OCI-LY7 (cell line): Measurements from ENCODE around the gene SLC13A2. TPM values are rescaled to one million over a fixed set of nuclear protein-coding genes. Genes with fewer than 3 reads are reported as not detected.
"Not testable (repeated sequence)": the region's sequence is repeated elsewhere in the genome, so short reads cannot be mapped to it uniquely, and the experiment has no call there.

Source experiments
- BruUV-seq: library from RNA; stranded (reverse); fragments of 400-500 nt; replicated peaks from 2 replicates; lab custom pipeline; 2021; lab: Mats Ljungman, UMichigan
- CTCF ChIA-PET: fragments of 300-600 bp; sonication (Branson Sonifier 250); formaldehyde crosslinking; loops from one replicate; lab custom pipeline; 2022; ENCODE audit warnings: antibody characterized with exemption; ENCODE audit not compliant: unreplicated experiment; lab: Charles Lee
- POLR2A ChIA-PET: fragments of 300-600 bp; sonication (Branson Sonifier 250); formaldehyde crosslinking; loops from one replicate; lab custom pipeline; 2022; ENCODE audit warnings: antibody characterized with exemption; lab: Charles Lee
- DNase-seq: peaks from one replicate; pipeline ENCODE4 v3.0.0-alpha.2; 2015; ENCODE audit warnings: low spot score
- H2AFZ ChIP-seq: fragments of 200-600 bp; sonication (generic), shearing (Covaris generic); 2 replicates; pipeline ENCODE4 v1.6.1; 2014; ENCODE audit warnings: mild to moderate bottlenecking, antibody characterized with exemption, low read length, moderate library complexity
- H3K27ac ChIP-seq: fragments of 200-600 bp; sonication (generic); 2 replicates; pipeline ENCODE4 v1.5.1; 2014; ENCODE audit warnings: mixed run types, low read depth, mild to moderate bottlenecking, moderate library complexity, low read length, inconsistent platforms; ENCODE audit not compliant: poor library complexity, severe bottlenecking
- H3K36me3 ChIP-seq: fragments of 200-600 bp; sonication (generic); 2 replicates; pipeline ENCODE4 v1.6.1; 2014; ENCODE audit warnings: mild to moderate bottlenecking, antibody characterized with exemption, low read length, moderate library complexity, mixed read lengths; ENCODE audit not compliant: insufficient read depth
- H3K4me1 ChIP-seq: fragments of 200-600 bp; sonication (generic); 2 replicates; pipeline ENCODE4 v1.5.1; 2014; ENCODE audit warnings: mild to moderate bottlenecking, low read length; ENCODE audit not compliant: insufficient read depth, poor library complexity, severe bottlenecking
- H3K4me2 ChIP-seq: fragments of 200-600 bp; sonication (generic); 2 replicates; pipeline ENCODE4 v1.6.1; 2014; ENCODE audit warnings: mild to moderate bottlenecking, low read length
- H3K4me3 ChIP-seq: fragments of 200-600 bp; sonication (generic); 2 replicates; pipeline ENCODE4 v1.5.1; 2014; ENCODE audit warnings: mild to moderate bottlenecking, low read depth, low read length; ENCODE audit not compliant: poor library complexity, severe bottlenecking
- H3K79me2 ChIP-seq: fragments of 200-600 bp; sonication (generic); 2 replicates; pipeline ENCODE4 v1.6.1; 2016; ENCODE audit warnings: low read depth, mild to moderate bottlenecking, low read length, moderate library complexity, mixed read lengths; ENCODE audit not compliant: insufficient read depth
- H3K9me2 ChIP-seq: fragments of 200-600 bp; sonication (generic); 2 replicates; pipeline ENCODE4 v1.6.1; 2016; ENCODE audit warnings: mild to moderate bottlenecking, low read length, mixed read lengths; ENCODE audit not compliant: insufficient read depth
- H3K9me3 ChIP-seq: fragments of 200-600 bp; sonication (generic); 2 replicates; pipeline ENCODE4 v1.6.1; 2014; ENCODE audit warnings: mild to moderate bottlenecking, mixed run types, low read length, mixed read lengths
- H4K20me1 ChIP-seq: fragments of 200-600 bp; sonication (generic); 2 replicates; pipeline ENCODE4 v1.6.1; 2014; ENCODE audit warnings: mild to moderate bottlenecking, antibody characterized with exemption, low read length, moderate library complexity, mixed read lengths; ENCODE audit not compliant: insufficient read depth
- EZH2phosphoT487 ChIP-seq: fragments of 200-600 bp; sonication (generic); IDR thresholded peaks from 2 replicates; pipeline ENCODE4 v1.6.1; 2018; ENCODE audit warnings: low read depth, borderline replicate concordance, mild to moderate bottlenecking, mixed run types, antibody characterized with exemption, low read length, moderate library complexity, mixed read lengths
- intact Hi-C: fragments of 100-400 bp; cut with micrococcal nuclease; formaldehyde crosslinking; loops from one replicate; pipeline ENCODE4 v1.10.0; 2022; ENCODE audit not compliant: unreplicated experiment
- total RNA-seq, 2 experiments: library from RNA; depleted of rRNA in 1 of 2; stranded (reverse); fragments of >200 nt in 1 of 2; shearing (Covaris generic) in 1 of 2; gene quantifications; 2 replicates each; pipeline ENCODE4 v1.2.3, GENCODE V29; 2014 to 2022
- TF ChIP-seq, protein P1 (sequence below): fragments of 200-600 bp; sonication (generic); conservative IDR thresholded peaks from 2 replicates; pipeline ENCODE4 v1.5.1; 2014; ENCODE audit warnings: mild to moderate bottlenecking, antibody characterized with exemption, low read length, moderate library complexity, mixed read lengths

The SLC13A2 gene
- total RNA-seq, 2 experiments from 2014 or later: not detected

DNA sequence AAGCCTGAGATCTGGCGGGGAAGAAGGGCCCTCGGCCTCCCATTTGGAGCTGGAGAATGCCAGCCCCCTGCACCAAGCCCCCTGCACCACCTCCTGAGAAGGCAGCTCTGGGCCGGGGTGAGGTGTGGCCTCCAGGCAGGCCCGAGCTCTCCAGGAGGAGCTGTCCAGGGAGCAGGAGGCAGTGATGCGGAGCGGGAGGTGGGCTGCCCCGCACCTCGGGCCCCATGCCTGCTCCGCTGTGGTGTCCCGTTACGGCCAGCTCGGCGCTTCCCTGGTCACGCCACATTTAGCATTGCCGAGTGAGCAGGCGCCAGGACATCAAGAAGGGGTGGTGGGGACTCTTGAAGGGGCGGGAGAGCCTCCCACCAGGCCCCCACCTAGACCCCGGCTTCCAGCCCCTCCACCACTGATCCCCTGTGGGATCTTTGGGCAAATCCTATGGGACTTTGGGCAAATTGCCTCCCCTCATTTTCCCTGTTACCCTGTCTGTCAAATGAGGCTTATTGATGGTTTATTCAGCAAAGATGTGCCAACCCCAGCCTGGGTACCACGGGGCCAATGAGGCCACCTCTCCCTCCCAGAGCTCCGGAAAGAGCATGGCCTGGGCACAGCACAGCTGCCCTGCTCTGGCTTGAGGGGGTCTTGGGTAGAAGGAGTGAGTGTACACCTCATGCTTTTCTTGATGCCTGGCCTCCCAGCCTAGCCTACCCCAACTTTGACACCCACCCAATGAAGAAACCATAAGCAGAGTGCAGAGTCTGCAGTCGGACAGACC is 48.1 kb downstream of the SLC13A2 start:
- intact Hi-C loops: no loop called here
- H4K20me1 ChIP-seq: no peaks in the 10 kb centered on the region; the same call in 1 of the 2 replicates
- H3K4me3 ChIP-seq: no peak overlapping the region
- H3K79me2 ChIP-seq: no peaks in the 10 kb centered on the region
- ChIA-PET CTCF (no interaction called here), POLR2A (interaction anchor here (0.6 kb wide), 2 partner anchors 18 to 479 kb away, joined by 3 read pairs; partner anchors contain the start of gene NLK)
- DNase-seq: no peak
- BruUV-seq: no TSS peak
- no peaks in the 10 kb centered on the region for H3K4me1 ChIP-seq
- H2AFZ ChIP-seq: no peak overlapping the region
- no peak overlapping the region for H3K27ac ChIP-seq
- no peaks in the 10 kb centered on the region for H3K9me2 ChIP-seq
- no peaks in the 10 kb centered on the region for H3K36me3 ChIP-seq
- no peak overlapping the region for H3K4me2 ChIP-seq
- H3K9me3 ChIP-seq: no peaks in the 10 kb centered on the region
- no peak for TF ChIP-seq EZH2phosphoT487
- TF ChIP-seq, protein P1, sequence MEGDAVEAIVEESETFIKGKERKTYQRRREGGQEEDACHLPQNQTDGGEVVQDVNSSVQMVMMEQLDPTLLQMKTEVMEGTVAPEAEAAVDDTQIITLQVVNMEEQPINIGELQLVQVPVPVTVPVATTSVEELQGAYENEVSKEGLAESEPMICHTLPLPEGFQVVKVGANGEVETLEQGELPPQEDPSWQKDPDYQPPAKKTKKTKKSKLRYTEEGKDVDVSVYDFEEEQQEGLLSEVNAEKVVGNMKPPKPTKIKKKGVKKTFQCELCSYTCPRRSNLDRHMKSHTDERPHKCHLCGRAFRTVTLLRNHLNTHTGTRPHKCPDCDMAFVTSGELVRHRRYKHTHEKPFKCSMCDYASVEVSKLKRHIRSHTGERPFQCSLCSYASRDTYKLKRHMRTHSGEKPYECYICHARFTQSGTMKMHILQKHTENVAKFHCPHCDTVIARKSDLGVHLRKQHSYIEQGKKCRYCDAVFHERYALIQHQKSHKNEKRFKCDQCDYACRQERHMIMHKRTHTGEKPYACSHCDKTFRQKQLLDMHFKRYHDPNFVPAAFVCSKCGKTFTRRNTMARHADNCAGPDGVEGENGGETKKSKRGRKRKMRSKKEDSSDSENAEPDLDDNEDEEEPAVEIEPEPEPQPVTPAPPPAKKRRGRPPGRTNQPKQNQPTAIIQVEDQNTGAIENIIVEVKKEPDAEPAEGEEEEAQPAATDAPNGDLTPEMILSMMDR: no peak

DNA sequence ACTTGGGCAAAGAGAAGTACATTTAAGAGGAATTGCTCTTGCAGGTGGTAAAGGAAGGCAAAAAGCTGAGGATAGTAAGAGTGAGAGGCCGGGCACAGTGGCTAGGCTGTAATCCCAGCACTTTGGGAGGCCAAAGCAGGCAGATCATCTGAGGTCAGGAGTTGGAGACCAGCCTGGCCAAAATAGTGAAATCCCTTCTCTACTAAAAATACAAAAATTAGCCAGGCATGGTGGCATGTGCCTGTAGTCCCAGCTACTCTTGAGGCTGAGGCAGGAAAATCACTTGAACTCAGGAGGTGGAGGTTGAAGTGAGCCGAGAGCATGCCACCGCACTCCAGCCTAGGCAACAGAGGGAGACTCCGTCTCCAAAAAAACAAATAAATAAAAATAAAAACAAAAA is 48.8 kb downstream of the SLC13A2 start:
- H2AFZ ChIP-seq, H3K9me2 ChIP-seq, CTCF ChIA-PET, DNase-seq, H3K4me1 ChIP-seq, H3K4me3 ChIP-seq, intact Hi-C loops, H3K27ac ChIP-seq, BruUV-seq, H4K20me1 ChIP-seq, H3K36me3 ChIP-seq, POLR2A ChIA-PET, H3K4me2 ChIP-seq, H3K79me2 ChIP-seq, H3K9me3 ChIP-seq: not testable (repeated sequence)

DNA sequence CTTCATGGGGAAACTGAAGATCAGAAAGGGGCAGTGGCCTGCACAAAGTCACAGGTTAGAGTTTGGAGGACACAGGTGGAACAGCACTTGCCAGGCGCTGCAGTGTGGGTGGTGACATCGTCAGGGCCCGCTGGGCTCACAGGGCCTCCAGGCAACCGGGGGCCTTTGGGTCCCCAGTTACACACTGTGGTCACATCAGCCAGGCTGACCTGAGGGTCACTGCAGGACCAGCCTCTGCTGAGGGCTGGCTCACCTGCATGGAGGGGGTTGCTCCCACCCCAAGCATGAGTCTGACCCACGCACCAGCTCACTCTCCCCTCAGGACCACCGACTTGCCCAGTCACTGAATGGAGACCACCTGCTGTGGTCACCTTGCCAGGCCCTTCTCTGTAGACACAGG is 49.7 kb downstream of the SLC13A2 start:
- BruUV-seq: no TSS peak
- no peaks in the 10 kb centered on the region; the same call in 1 of the 2 replicates for H4K20me1 ChIP-seq
- no peak overlapping the region for H3K4me3 ChIP-seq
- H3K36me3 ChIP-seq: no peaks in the 10 kb centered on the region
- ChIA-PET CTCF (no interaction called here), POLR2A (no interaction called here)
- DNase-seq: no peak
- H3K4me1 ChIP-seq: no peaks in the 10 kb centered on the region
- H2AFZ ChIP-seq: no peak overlapping the region
- no peaks in the 10 kb centered on the region for H3K79me2 ChIP-seq
- H3K9me2 ChIP-seq: no peaks in the 10 kb centered on the region
- intact Hi-C loops: no loop called here
- H3K27ac ChIP-seq: no peak overlapping the region
- TF ChIP-seq EZH2phosphoT487: no peak
- TF ChIP-seq, protein P1: no peak
- H3K4me2 ChIP-seq: no peak overlapping the region
- H3K9me3 ChIP-seq: no peaks in the 10 kb centered on the region
